Neural cell (in vitro differentiated cells): Measurements from ENCODE around the gene CDSN.

Experiments used
- EP300 ChIP-seq: fragments of 450-650 bp; conservative IDR thresholded peaks from 2 replicates; pipeline ENCODE4 v1.6.1; 2014; ENCODE audit warnings: antibody characterized with exemption, mild to moderate bottlenecking, moderate library complexity; ENCODE audit not compliant: poor library complexity, severe bottlenecking
- EZH2 ChIP-seq: fragments of 200-600, 300-800 bp; shearing (Covaris generic), sonication (generic); IDR thresholded peaks from 2 replicates; pipeline ENCODE4 v1.6.1; 2014; ENCODE audit warnings: antibody characterized with exemption, low read length, borderline replicate concordance, mild to moderate bottlenecking; ENCODE audit not compliant: insufficient read depth, poor library complexity, severe bottlenecking
- MXI1 ChIP-seq: fragments of 450-650 bp; conservative IDR thresholded peaks from 2 replicates; pipeline ENCODE4 v1.6.1; 2014; ENCODE audit warnings: antibody characterized with exemption, mild to moderate bottlenecking; ENCODE audit not compliant: poor library complexity, severe bottlenecking
- POLR2AphosphoS5 ChIP-seq: IDR thresholded peaks from 2 replicates; pipeline ENCODE4 v1.6.1; 2012
- RAD21 ChIP-seq: fragments of 450-650 bp; conservative IDR thresholded peaks from 2 replicates; pipeline ENCODE4 v1.6.1; 2014; ENCODE audit warnings: antibody characterized with exemption, mild to moderate bottlenecking, moderate library complexity
- TAF1 ChIP-seq: IDR thresholded peaks from 2 replicates; pipeline ENCODE4 v1.6.1; 2012; ENCODE audit warnings: low read depth
- TF ChIP-seq, protein P1 (sequence below): fragments of 450-650 bp; IDR thresholded peaks from 2 replicates; pipeline ENCODE4 v1.5.1; 2014; ENCODE audit warnings: antibody characterized with exemption, mild to moderate bottlenecking, moderate library complexity; ENCODE audit not compliant: poor library complexity, severe bottlenecking
- TF ChIP-seq, protein P2 (sequence below): IDR thresholded peaks from 2 replicates; pipeline ENCODE4 v1.6.1; 2012; ENCODE audit warnings: borderline replicate concordance

GRCh38 chr6:31142361-31142761, 22.1 kb upstream of the CDSN start:
- no peak for TF ChIP-seq RAD21
- TF ChIP-seq, protein P1, sequence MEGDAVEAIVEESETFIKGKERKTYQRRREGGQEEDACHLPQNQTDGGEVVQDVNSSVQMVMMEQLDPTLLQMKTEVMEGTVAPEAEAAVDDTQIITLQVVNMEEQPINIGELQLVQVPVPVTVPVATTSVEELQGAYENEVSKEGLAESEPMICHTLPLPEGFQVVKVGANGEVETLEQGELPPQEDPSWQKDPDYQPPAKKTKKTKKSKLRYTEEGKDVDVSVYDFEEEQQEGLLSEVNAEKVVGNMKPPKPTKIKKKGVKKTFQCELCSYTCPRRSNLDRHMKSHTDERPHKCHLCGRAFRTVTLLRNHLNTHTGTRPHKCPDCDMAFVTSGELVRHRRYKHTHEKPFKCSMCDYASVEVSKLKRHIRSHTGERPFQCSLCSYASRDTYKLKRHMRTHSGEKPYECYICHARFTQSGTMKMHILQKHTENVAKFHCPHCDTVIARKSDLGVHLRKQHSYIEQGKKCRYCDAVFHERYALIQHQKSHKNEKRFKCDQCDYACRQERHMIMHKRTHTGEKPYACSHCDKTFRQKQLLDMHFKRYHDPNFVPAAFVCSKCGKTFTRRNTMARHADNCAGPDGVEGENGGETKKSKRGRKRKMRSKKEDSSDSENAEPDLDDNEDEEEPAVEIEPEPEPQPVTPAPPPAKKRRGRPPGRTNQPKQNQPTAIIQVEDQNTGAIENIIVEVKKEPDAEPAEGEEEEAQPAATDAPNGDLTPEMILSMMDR, result no peak
- TF ChIP-seq EZH2, result no peak
- TF ChIP-seq, protein P2, sequence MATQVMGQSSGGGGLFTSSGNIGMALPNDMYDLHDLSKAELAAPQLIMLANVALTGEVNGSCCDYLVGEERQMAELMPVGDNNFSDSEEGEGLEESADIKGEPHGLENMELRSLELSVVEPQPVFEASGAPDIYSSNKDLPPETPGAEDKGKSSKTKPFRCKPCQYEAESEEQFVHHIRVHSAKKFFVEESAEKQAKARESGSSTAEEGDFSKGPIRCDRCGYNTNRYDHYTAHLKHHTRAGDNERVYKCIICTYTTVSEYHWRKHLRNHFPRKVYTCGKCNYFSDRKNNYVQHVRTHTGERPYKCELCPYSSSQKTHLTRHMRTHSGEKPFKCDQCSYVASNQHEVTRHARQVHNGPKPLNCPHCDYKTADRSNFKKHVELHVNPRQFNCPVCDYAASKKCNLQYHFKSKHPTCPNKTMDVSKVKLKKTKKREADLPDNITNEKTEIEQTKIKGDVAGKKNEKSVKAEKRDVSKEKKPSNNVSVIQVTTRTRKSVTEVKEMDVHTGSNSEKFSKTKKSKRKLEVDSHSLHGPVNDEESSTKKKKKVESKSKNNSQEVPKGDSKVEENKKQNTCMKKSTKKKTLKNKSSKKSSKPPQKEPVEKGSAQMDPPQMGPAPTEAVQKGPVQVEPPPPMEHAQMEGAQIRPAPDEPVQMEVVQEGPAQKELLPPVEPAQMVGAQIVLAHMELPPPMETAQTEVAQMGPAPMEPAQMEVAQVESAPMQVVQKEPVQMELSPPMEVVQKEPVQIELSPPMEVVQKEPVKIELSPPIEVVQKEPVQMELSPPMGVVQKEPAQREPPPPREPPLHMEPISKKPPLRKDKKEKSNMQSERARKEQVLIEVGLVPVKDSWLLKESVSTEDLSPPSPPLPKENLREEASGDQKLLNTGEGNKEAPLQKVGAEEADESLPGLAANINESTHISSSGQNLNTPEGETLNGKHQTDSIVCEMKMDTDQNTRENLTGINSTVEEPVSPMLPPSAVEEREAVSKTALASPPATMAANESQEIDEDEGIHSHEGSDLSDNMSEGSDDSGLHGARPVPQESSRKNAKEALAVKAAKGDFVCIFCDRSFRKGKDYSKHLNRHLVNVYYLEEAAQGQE, result no peak
- TF ChIP-seq POLR2AphosphoS5, result no peak
- TF ChIP-seq TAF1, result no peak
- no peak for TF ChIP-seq MXI1
- no peak for TF ChIP-seq EP300
